DMS79 treated with DMSO at 0.1 percent for 48 hours (cell line): Measurements from ENCODE around the gene PRCP.
"Not testable (repeated sequence)": the region's sequence is repeated elsewhere in the genome, so short reads cannot be mapped to it uniquely, and the experiment has no call there.

Experiments
- DNase-seq: peaks from one replicate; lab custom pipeline; 2025; lab: John Stamatoyannopoulos, UW

The PRCP gene

DNA sequence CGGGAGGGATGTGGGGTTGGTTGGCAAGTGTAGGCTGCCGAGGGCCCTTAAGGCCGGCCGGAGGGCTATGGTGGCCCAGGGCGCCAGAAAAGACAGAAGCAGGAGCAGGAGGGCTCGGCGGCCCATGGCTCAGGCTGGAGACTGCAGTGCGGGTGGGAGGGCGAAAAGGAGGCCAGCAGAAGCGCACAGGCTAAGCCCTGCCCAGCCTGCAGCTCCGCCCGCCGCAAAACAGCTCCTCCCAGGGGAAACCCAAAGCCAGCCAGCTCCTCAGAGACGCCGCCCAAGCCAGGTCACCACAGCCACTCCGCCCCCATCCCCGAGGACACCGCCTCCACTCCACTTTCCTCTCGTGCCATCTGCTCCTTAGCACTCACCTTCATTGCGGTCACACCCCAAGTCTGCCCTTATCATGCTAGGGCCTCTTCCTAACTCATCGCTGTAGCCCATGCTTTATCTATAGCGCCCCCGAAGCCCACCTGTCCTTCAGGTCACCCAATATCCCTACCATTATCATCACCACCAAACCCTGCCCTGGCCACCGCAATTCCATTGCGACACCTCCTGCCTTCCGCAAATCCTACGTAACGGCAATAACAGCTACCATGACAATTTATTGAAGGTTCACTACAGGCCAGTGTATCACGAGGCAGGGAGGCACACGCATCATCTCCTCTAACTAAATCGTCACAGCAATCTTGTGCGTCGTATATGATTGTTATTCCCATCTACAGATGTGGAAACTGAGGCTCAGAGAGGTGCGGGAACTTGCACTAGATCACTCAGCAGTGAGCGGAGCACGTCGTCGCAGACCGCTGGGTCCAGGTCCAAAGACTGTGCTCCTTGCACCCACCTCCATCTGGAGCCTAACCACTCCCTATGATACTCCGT, at the start of gene PRCP:
TSS of gene PRCP (minus strand) at position 154 of the 888 bp plus-strand sequence. CDS start at position 126, 28 bp downstream.
- peak; percentile 97 for DNase-seq

DNA sequence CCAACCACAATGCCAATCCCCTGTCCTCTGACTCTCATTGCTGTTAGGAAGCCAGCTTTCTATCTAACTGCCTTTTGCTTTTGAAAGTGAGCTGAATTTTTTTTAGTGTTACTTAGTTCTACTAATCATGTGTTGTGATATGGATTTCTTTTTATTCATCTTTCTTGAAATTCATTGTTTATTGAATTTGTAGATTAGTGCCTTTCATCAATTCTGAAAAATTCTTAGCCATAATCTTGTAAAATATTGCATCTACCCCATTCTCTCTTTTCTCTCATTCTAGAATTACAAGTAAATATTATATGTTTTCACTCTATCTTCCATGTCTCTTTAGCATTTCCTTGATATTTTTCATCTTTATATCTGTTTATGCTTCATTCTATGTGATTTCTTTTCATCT, 49.1 kb upstream of the PRCP start:
- DNase-seq, result no peak

DNA sequence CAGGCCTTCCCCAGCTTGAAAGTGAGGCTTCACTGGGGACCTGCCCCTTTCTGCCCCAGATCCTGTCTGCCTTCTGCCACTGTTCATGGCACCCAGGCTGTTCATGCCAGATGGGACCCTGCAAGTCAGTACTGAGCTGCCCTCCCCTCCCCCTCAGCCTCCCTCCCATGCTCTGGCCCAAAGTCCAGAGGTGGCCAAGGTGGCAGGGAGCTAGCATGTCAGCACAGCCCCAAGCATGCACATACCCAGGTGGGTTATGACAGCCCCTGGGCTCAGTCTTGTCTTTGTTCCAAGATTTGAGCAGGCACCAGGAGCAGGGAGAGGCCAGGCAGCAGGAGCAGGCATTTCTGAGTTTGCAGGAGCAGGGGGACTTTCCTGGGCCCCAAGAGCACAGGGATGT, 45.5 kb upstream of the PRCP start:
- no peak for DNase-seq

DNA sequence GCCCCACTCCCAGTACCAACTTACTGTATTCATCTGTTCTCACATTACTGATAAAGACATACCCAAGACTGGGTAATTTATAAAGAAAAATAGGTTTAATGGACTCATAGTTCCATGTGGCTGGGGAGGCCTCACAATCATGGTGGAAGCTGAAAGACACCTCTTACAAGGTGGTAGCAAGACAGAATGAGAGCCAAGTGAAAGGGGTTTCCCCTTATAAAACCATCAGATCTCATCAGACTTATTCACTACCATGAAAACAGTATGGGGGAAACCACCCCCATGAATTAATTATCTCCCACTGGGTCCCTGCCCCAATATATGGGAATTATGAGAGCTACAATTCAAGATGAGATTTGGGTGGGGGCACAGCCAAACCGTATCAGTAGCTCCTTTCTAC, 44.8 kb upstream of the PRCP start:
- not testable (repeated sequence) for DNase-seq

DNA sequence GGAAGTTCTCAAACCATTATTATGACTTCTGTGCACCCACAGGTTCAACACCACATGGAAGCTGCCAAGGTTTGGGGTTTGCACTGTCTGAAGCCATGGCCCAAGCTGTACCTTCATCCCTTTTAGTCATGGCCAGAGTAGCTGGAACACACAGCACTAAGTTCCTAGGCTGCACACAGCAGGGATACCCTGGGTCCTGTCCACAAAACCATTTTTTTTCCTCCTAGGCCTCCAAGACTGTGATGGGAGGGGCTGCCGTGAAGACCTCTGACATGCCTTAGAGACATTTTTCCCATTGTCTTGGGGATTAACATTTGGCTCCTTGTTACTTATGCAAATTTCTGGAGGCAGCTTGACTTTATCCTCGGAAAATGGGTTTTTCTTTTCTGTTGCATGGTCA, 44.0 kb upstream of the PRCP start:
- no peak for DNase-seq

DNA sequence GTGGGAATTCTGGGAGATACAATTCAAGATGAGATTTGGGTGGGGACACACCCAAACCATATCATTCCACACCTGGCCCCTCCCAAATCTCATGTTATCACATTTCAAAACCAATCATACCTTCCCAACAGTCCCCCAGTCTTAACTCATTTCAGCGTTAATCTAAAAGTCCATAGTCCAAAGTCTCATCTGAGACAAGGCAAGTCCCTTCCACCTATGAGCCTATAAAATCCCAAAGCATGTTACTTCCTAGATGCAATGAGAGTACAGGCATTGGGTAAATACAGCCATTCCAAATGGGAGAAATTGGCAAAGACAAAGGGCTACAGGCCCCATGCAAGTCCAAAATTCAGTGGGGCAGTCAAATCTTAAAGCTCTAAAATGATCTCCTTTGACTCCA, 43.2 kb upstream of the PRCP start:
- DNase-seq, result not testable (repeated sequence)

DNA sequence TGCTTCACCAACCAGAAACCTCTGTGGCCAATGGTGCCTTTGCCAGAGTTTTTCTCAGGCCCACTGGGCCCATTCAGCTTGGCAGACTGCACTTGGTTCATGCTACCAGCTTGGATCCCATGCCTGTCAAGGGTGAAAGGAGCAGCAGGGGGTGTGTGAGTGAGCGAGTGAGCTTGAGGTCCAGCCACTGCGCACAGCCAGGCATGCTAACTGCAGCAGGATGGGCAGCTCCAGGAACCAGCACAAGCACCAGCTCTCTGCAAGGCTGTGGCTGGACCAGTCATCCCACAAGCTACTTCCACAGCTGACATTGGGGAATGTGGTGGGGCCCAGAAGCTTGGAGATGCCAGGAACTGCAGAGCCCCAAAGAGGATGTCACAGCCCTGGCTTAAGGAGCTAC, 42.1 kb upstream of the PRCP start:
- DNase-seq, result no peak

DNA sequence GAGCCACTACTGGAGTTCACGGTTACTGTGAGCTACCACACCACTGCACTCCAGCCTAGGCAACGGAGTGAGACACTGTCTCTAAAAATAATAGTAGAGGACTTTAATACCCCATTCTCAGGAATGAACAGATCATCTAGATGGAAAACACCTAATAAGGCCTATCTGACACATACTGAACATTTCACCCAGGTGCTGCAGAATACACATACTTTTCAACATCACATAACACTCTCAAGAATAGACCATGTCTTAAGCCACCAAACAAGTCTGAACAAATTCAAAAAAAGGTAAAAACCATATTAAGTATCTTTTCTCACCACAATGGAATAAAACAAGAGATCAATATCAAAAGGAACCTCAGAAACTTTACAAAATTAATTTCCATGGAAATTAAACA, 39.2 kb upstream of the PRCP start:
- DNase-seq, result no peak

DNA sequence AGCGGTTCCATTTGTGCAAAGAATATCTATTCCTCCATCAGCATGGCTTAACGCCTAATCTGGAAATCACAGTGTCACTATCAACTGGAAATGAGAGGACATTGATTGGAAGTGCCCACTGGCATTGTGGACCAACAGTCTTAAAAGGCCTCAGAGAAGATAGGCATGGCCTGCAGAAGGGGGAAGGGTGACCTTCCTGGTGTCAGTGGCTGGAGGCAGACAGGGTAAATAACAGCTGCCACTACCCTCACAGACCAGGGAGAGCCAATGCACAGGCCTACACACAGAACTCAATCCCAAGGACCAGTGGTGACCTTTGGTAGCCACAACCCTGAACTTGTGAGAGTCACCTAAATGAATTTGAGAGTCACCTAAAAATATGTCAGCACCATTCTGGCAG, 37.3 kb upstream of the PRCP start:
- no peak for DNase-seq

DNA sequence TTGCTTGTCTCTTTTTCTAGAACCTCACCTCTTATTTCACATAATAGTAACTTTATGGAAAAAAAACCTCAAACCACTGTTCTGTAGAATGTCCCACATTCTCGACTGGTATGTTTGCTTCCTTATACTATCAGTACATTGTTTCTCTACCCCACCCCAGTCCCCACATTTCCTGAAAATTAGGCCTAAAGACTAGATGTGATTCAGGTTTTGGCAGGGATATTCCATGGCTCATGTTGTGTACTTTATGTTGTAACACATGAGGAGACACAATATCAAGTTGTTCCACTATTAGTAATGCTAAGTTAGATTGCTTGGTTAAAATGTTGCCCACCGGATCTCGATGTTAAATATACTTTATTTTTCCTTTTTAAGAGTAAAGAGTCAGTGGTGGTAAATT, 36.0 kb upstream of the PRCP start:
- no peak for DNase-seq

DNA sequence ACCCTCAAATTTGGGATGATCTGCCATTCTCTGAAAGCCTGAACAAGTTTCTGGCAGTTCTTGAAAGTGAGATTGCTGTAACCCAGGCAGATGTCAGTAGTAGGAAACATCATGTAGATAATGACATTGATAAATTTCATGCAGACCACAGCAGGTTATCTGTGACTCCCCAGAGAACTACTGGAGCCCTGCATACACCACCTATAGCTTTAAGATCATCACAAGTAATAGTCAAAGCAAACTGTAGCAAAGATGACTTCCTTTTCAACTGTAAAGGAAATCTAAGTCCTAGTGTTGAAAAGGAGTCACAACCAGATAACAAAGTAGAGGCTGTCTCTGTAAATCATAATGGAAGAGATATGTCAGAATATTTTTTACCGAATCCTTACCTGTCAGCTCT, 32.3 kb upstream of the PRCP start:
- no peak for DNase-seq

DNA sequence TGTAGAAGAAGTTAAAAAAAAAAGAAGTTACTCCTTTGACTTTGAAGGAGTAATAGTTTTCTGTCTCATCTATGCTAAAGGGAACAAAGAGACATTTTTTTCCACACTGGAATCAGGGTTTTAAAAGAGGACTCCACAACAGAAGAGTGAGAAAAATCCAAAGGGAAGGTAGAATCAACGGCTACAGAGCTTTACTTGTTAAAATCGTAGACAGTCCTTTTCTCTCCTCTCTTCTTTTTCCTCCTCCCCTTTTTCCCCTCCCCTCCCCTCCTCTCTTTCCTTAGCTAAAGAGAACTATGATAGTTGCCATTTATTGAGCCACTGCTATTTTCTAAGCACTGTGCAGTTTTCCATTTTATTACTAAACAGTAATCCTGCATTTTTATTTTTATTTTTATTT, 30.5 kb upstream of the PRCP start:
- no peak for DNase-seq

DNA sequence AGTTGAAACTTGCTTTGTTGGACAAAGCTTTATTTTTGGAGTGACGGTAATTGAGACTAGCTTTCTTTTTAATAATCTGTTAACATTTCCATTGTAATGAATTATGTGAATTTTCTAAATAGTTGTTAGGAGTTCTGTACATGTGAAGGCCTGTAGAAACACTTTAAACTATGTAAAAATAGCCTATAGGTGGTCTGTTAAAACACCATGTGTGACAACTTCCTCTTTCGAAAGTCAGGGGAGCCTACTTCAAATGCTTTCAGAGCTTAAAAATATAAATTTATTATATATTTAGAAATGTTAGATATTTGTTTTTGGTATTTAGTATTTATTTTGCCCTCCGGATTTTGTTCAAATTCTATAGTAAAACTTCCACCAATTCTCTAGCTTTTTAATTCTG, 30.0 kb upstream of the PRCP start:
- no peak for DNase-seq

DNA sequence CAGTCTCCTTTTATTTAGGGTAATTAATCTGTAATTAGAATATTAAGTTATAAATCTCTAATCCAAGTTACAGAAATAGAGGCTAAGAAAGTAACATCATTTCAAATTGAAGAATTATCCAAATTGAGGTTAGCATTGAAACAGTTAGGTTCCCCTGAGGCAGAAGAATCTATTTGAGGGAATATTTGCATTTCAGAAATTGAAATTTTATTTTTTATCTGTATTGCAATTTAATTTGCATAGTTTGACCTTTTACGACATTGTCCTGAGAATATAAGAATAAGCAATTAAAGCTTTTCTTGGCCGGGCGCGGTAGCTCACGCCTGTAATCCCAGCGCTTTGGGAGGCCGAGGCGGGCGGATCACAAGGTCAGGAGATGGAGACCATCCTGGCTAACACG, 28.9 kb upstream of the PRCP start:
- DNase-seq, result no peak

DNA sequence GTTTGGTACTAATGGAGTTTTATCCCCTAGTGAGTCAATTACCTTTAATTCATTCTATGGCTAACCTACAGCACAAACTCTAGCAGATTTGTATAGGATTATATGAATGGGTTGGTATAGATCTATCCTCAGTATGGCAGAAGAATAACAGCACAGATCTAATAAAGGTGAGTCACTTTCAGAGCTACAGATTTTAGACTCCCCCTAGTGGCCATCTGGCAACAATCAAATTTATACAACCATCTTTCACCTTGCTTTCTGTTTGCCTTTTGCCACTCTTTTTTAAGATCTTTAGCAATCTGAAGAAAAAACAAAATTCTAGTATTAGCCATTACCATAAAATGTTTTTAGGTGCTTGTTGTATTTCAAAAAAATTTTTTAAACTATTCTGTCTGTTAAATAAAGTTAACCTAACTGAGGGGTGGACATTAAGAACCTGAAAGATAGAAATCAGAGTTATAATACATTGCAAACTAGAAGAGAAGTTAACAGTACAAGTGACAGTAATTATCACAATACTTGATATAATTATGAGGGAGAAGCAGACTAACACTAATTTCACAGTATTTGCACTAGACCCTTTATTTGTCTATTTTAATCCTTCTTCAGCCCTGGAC, 27.1 kb upstream of the PRCP start:
- DNase-seq, result peak; percentile 57

DNA sequence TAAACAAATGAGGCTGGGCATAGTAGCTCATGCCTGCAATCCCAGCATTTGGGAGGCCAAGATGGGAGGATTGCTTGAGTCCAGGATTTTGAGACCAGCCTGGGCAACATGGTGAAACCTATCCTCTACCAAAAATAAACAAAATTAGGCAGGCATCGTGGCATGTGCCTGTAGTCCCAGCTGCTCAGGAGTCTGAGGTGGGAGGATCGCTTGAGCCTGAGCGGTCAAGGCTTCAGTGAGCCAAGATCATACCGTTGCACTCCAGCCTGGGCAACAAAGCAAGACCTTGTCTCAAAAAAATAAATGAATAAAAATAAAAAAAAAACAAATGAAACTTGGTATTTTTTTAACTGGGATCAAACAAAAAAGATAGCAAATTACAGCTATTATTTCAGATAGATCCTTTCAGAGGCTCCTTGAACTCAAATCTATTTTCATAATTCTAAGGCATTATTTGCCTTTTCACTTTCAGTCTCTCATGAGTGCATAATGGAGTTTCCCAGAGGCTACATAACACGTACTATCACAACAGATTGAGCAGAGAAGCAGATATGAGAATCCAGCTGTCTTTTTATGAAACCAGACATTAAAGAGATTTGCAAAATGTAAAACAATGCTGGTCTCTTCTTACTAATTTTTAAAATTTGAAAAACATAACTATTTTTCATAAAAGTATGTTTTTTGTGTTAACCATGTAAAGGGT, 24.4 kb upstream of the PRCP start:
- no peak for DNase-seq

DNA sequence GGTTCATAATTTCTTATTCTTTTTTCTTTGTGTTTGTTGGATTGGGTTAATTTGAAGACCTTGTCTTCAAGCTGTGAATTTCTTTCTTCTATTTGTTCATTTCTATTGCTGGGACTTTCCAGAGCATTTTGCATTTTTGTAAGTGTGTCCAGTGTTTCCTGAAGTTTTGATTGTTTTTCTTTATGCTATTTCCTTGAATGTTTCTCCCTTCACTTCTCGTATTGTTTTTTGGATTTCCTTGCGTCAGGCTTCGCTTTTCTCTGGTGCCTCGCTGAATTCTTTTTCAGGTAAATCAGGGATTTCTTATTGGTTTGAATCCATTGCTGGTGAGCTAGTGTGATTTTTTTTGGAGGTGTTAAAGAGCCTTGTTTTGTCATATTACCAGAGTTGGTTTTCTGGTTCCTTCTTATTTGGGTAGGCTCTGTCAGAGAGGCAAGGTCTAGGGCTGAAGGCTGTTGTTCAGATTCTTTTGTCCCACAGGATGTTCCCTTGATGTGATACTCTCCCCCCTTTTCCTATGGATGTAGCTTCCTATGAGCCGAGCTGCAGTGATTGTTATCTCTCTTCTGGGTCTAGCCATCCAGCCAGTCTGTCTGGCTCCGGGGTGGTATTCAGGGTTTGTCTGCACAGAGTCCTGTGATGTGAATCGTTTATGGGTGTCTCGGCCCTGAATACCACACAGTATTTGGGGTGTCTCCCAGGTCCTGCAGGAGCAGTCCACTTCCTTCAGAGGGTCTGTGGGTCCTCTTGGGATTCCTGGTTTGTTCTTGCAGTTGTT, 22.4 kb upstream of the PRCP start:
- DNase-seq, result not testable (repeated sequence)

DNA sequence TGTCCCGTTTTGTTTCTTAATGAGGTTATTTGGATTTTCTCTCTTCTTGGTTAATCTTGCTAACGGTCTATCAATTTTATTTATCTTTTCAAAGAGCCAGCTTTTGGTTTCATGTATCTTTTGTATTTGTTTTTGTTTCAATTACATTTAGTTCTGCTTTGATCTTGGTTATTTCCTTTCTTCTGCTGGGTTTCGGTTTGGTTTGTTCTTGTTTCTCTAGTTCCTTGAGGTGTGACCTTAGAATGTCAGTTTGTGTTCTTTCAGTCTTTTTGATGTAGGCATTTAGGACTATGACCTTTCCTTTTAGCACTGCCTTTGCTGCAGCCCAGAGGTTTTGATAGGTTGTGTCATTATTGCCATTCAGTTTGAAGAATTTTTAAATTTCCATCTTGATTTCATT, 20.0 kb upstream of the PRCP start:
- DNase-seq, result not testable (repeated sequence)

DNA sequence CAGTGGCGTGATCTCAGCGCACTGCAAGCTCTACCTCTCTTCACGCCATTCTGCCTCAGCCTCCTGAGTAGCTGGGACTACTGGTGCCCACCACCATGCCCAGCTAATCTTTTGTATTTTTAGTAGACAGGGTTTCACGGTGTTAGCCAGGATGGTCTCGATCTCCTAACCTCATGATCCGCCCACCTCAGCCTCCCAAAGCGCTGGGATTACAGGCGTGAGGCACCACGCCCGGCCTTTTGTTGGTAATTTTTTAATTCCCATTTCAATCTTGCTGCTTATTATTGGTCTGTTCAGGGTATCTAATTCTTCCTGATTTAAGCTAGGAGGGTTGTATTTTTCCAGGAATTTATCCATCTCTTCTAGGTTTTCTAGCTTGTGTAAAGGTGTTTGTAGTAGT, 19.6 kb upstream of the PRCP start:
- not testable (repeated sequence) for DNase-seq

DNA sequence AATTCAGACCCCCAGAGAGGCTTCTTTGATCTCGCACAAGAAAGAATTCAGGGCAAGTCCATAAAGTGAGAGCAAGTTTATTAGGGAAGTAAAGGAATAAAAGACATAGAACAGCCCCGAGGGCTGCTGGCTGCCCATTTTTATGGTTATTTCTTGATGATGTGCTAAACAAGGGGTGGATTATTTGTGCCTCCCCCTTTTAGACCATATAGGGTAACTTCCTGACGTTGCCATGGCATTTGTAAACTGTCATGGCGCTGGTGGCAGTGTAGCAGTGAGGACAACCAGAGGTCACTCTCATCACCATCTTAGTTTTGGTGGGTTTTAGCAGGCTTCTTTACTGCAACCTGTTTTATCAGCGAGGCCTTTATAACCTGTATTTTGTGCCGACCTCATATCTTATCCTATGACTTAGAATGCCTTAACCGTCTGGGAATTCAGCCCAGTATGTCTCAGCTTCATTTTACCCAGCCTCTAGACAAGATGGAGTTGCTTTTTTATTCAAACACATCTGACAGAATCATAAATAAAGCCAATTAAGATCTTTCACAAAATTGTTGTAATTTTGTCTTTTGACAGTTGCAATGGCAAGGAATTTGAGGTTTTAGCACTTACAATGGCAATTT, 8.9 kb upstream of the PRCP start:
- no peak for DNase-seq

DNA sequence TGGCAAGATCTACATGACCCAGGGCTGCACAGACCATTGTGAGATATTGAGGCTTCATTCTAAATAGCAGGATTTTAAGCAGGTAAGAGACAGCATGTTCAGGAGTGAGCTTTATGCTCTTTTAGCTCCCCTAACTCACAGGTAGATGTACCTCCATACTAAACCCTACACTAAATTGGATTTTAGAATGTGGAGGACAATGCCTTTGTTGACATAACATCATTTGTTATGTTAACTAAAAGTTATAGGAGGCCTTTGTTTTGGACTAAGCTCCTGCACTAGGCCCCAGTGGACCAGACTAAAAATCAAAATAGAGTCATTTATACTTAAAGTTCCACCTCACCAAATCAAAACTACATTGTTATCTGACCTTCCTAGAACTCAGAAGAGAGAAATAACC, 8.1 kb upstream of the PRCP start:
- DNase-seq, result no peak

DNA sequence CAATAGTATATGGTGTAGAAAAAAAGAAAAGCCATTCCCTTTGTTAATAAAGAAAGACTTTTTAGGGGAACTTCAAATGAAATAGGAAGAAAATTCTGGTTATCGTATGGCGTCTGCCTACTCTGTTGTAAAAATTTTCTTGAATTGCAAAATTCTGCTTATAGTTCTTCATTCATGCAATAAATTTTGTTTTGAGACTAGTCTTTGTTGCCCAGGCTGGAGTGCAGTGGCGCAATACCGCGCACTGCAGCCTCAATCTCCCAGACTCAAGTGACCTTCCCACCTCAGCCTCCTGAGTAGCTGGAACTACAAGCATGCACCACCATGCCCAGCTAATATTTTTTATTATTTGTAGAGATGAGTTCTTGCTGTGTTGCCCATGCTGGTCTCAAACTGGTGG, 7.1 kb upstream of the PRCP start:
- no peak for DNase-seq
